Measurements from ENCODE around the gene C2CD2.

DNA sequence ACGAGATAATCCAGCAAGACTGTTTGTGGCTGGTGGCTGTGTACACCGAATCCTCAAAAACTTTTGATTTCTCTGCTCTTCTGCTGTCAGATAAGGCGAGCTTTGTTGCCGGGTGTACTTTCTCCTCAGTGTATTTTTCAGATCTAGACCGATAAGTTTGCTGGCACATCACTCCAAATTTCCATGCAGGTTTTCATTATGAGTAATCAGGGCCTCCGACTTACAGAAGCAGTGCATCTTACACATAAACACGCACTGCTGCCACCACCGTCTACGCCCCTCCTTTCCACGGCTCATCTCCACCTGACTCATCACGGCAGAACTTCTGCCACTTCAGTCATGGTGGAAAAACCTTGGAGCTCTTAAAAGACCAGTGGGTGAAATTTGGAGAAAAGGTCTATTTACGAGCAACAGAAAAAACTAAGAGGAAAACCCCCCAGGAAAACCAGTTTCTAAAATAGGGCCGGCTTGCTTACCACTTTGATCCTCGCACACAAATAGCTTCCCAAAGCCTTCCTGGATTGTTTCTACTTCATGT is 48.7 kb upstream of the C2CD2 start:
- TF ChIP-seq, protein P1, sequence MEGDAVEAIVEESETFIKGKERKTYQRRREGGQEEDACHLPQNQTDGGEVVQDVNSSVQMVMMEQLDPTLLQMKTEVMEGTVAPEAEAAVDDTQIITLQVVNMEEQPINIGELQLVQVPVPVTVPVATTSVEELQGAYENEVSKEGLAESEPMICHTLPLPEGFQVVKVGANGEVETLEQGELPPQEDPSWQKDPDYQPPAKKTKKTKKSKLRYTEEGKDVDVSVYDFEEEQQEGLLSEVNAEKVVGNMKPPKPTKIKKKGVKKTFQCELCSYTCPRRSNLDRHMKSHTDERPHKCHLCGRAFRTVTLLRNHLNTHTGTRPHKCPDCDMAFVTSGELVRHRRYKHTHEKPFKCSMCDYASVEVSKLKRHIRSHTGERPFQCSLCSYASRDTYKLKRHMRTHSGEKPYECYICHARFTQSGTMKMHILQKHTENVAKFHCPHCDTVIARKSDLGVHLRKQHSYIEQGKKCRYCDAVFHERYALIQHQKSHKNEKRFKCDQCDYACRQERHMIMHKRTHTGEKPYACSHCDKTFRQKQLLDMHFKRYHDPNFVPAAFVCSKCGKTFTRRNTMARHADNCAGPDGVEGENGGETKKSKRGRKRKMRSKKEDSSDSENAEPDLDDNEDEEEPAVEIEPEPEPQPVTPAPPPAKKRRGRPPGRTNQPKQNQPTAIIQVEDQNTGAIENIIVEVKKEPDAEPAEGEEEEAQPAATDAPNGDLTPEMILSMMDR (IDR thresholded peaks at IDR 0.05), result no peak
- TF ChIP-seq POLR2A (IDR thresholded peaks at IDR 0.05) (no peak), POLR2AphosphoS5 (IDR thresholded peaks at IDR 0.05) (no peak)

Measured in prostate gland (tissue), 2 donors.